ENCODE results near the gene NEK2.

Gene NEK2

GRCh38 chr1:211625040-211625439 is 50.4 kb downstream of the NEK2 start:
- TF ChIP-seq LEF1 (IDR thresholded peaks at IDR 0.05; ENCODE audit: borderline replicate concordance) (no peak), SP1 (IDR thresholded peaks at IDR 0.05) (no peak), FOXM1 (IDR thresholded peaks at IDR 0.05; ENCODE audit: borderline replicate concordance) (no peak), TARDBP (IDR thresholded peaks at IDR 0.05) (no peak), CTBP1 (IDR thresholded peaks at IDR 0.05; ENCODE audit: borderline replicate concordance) (no peak), ELF4 (IDR thresholded peaks at IDR 0.05) (no peak), ARNT (IDR thresholded peaks at IDR 0.05) (no peak), L3MBTL2 (conservative IDR thresholded peaks at IDR 0.05) (no peak), FOXK2 (IDR thresholded peaks at IDR 0.05) (no peak), HDGF (IDR thresholded peaks at IDR 0.05; ENCODE audit: borderline replicate concordance) (no peak), SUZ12 (IDR thresholded peaks at IDR 0.05) (no peak), ZNF384 (IDR thresholded peaks at IDR 0.05) (no peak), BHLHE40 (IDR thresholded peaks at IDR 0.05; ENCODE audit: borderline replicate concordance) (no peak)
- TF ChIP-seq, protein P1, sequence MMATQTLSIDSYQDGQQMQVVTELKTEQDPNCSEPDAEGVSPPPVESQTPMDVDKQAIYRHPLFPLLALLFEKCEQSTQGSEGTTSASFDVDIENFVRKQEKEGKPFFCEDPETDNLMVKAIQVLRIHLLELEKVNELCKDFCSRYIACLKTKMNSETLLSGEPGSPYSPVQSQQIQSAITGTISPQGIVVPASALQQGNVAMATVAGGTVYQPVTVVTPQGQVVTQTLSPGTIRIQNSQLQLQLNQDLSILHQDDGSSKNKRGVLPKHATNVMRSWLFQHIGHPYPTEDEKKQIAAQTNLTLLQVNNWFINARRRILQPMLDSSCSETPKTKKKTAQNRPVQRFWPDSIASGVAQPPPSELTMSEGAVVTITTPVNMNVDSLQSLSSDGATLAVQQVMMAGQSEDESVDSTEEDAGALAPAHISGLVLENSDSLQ (IDR thresholded peaks at IDR 0.05), result no peak
- ChIA-PET POLR2A (no interaction called here), CTCF (interaction anchor here (0.6 to 1.4 kb wide), 3 partner anchors 9 to 46 kb away, joined by 3 to 6 read pairs (median 3); partner anchors contain the start of gene SLC30A1)
- DNase-seq (ENCODE audit: extremely low spot score), result no peak

DNA sequence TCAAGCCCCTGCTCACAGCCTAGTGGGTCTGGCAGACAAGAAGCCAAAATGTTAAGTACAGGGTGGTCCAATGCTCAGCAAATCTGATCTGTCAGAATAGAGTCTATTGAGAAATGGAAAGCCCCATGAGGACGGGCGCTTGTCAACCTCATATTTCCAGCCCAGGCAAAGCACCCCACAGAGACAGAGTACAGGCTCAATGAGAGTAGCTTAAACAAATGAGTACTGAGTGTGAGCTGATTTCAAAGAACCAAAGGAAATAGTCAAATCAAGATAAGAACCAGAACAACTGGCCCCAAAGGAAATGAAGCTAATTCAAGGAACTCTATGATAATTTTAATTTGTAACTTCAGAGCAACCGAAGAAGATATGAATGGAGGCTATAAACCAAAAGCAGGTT is 51.9 kb downstream of the NEK2 start:
- DNase-seq (ENCODE audit: extremely low spot score), result no peak
- no peak for TF ChIP-seq ARNT (IDR thresholded peaks at IDR 0.05)
- no peak for TF ChIP-seq FOXM1 (IDR thresholded peaks at IDR 0.05; ENCODE audit: borderline replicate concordance)
- no peak for TF ChIP-seq TARDBP (IDR thresholded peaks at IDR 0.05)
- no peak for TF ChIP-seq BHLHE40 (IDR thresholded peaks at IDR 0.05; ENCODE audit: borderline replicate concordance)
- TF ChIP-seq CTBP1 (IDR thresholded peaks at IDR 0.05; ENCODE audit: borderline replicate concordance), result no peak
- no peak for TF ChIP-seq FOXA1 (IDR thresholded peaks at IDR 0.05)
- no peak for TF ChIP-seq ZNF384 (IDR thresholded peaks at IDR 0.05)
- TF ChIP-seq L3MBTL2 (conservative IDR thresholded peaks at IDR 0.05), result no peak
- no peak for TF ChIP-seq SUZ12 (IDR thresholded peaks at IDR 0.05)
- TF ChIP-seq LEF1 (IDR thresholded peaks at IDR 0.05; ENCODE audit: borderline replicate concordance), result no peak
- TF ChIP-seq SP1 (IDR thresholded peaks at IDR 0.05), result no peak
- POLR2A ChIA-PET, result no interaction called here
- CTCF ChIA-PET, result no interaction called here

DNA sequence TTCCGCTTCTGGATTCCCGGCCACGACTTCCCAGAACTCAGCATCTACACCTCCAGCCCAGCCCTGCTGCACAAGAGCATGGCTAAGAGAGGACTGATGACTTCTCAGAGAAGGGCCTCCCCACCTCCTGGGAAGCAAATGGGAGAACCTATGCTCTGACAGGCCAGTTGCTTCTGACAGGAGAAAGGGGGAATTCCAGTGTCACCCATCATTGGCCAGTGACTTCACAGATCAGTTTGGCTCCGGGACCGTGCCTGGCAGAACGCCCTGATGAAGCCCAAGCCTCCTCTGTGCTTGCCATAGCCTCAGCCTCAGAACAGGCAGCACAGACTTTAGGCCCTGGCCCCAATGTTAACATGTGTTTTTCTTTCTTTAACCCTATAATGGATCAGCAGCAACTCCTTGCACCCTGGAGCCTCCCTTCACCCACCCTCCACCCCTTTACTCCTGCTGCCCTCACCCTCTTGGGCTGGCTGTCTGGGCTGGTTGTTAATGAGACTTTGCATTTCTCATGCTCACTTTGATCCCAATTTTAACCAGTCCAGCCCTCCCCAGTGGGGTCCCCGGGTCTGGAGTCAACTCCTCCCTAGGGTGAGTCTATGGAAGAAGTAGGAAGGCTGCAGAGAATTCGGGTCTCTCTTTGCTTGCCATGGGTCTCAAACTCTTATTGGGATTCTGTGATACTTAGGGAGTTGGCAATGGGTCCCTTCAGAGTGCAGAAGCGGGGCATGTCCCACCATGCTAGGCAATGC is 53.8 kb downstream of the NEK2 start:
- TF ChIP-seq CTBP1 (IDR thresholded peaks at IDR 0.05; ENCODE audit: borderline replicate concordance), result no peak
- no peak for TF ChIP-seq NFRKB (IDR thresholded peaks at IDR 0.05)
- TF ChIP-seq, protein P1 (IDR thresholded peaks at IDR 0.05), result no peak
- no peak for TF ChIP-seq ZNF384 (IDR thresholded peaks at IDR 0.05)
- TF ChIP-seq ELF4 (IDR thresholded peaks at IDR 0.05), result no peak
- no peak for TF ChIP-seq FOXK2 (IDR thresholded peaks at IDR 0.05)
- TF ChIP-seq TARDBP (IDR thresholded peaks at IDR 0.05), result no peak
- TF ChIP-seq FOXM1 (IDR thresholded peaks at IDR 0.05; ENCODE audit: borderline replicate concordance), result no peak
- no peak for TF ChIP-seq SUZ12 (IDR thresholded peaks at IDR 0.05)
- no peak for DNase-seq (ENCODE audit: extremely low spot score)
- ChIA-PET CTCF (no interaction called here), POLR2A (no interaction called here)

DNA sequence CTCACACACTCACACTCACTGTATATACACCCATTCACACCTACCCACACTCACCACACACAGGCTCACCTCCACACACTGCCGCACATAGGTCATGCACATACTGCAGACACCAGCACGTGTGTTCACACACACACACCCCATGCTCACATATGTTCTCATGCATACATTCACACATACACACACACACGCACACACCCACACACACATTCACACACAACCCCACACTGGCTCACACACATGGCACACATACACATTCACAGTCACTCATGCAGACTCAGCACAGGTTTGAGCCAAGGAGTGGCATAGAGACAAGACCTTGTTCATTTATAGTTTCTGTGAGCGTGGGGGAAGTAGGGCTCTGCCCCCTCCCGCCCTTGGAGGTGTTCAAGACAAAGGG is 55.3 kb downstream of the NEK2 start:
- POLR2A ChIA-PET, result interaction anchor here (1.0 kb wide), 1 partner anchor 14 kb away, joined by 3 read pairs; no protein-coding TSS in a partner anchor
- CTCF ChIA-PET, result no interaction called here
- no peak for DNase-seq (ENCODE audit: extremely low spot score)

GRCh38 chr1:211619033-211619996 is 56.1 kb downstream of the NEK2 start:
- no peak for TF ChIP-seq HDGF (IDR thresholded peaks at IDR 0.05; ENCODE audit: borderline replicate concordance)
- no peak for TF ChIP-seq SUZ12 (IDR thresholded peaks at IDR 0.05)
- no peak for TF ChIP-seq LEF1 (IDR thresholded peaks at IDR 0.05; ENCODE audit: borderline replicate concordance)
- TF ChIP-seq ZNF384 (IDR thresholded peaks at IDR 0.05), result no peak
- no peak for TF ChIP-seq L3MBTL2 (conservative IDR thresholded peaks at IDR 0.05)
- TF ChIP-seq TARDBP (IDR thresholded peaks at IDR 0.05), result no peak
- no peak for TF ChIP-seq BHLHE40 (IDR thresholded peaks at IDR 0.05; ENCODE audit: borderline replicate concordance)
- TF ChIP-seq, protein P1 (IDR thresholded peaks at IDR 0.05), result no peak
- TF ChIP-seq SP1 (IDR thresholded peaks at IDR 0.05), result no peak
- TF ChIP-seq ELF4 (IDR thresholded peaks at IDR 0.05), result no peak
- TF ChIP-seq FOXK2 (IDR thresholded peaks at IDR 0.05), result no peak
- TF ChIP-seq CTBP1 (IDR thresholded peaks at IDR 0.05; ENCODE audit: borderline replicate concordance), result no peak
- TF ChIP-seq NFRKB (IDR thresholded peaks at IDR 0.05), result no peak
- TF ChIP-seq FOXM1 (IDR thresholded peaks at IDR 0.05; ENCODE audit: borderline replicate concordance), result no peak
- no peak for TF ChIP-seq ARNT (IDR thresholded peaks at IDR 0.05)
- no peak for TF ChIP-seq FOXA1 (IDR thresholded peaks at IDR 0.05)
- ChIA-PET POLR2A (interaction anchor here (1.0 kb wide), 1 partner anchor 15 kb away, joined by 3 read pairs; no protein-coding TSS in a partner anchor), CTCF (no interaction called here)
- DNase-seq (ENCODE audit: extremely low spot score), result no peak

More for the DNA sequence above, 55.3 kb downstream of the NEK2 start:
- TF ChIP-seq HDGF (IDR thresholded peaks at IDR 0.05; ENCODE audit: borderline replicate concordance) (no peak), L3MBTL2 (conservative IDR thresholded peaks at IDR 0.05) (no peak), CTBP1 (IDR thresholded peaks at IDR 0.05; ENCODE audit: borderline replicate concordance) (no peak), ZNF384 (IDR thresholded peaks at IDR 0.05) (no peak), FOXK2 (IDR thresholded peaks at IDR 0.05) (no peak), SUZ12 (IDR thresholded peaks at IDR 0.05) (no peak), ELF4 (IDR thresholded peaks at IDR 0.05) (no peak), LEF1 (IDR thresholded peaks at IDR 0.05; ENCODE audit: borderline replicate concordance) (no peak), SP1 (IDR thresholded peaks at IDR 0.05) (no peak), ARNT (IDR thresholded peaks at IDR 0.05) (no peak)
- TF ChIP-seq, protein P1 (IDR thresholded peaks at IDR 0.05), result no peak
